ENCODE results near the gene HBS1L.

Gene HBS1L

DNA sequence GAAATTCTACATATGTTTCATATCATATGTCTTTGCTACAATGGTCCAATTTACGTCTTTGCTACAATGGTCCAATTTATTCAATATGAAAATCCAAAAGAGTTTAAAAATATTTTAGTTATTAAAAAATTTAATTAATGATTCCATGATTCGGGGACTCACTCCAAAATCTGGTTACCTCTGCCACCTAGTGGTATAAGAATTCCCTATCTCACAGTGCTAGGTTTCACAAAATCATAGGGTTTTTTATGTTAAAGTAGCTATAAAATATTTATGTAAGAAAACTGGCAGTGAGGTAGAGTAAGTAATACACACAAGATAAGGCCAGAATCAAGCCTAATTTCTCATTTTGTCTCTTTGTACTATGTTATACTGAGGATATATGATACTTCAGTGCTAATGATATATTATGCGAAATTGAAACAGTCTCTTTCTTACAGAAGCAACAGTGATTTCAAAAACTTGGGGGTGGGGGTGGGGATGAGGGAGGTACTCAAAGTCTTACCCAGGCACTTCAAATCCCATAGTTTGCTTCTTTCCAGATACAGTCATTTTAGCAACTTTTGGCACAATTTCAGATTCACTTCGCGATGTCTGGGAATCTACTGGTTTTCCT, 52.3 kb downstream of the HBS1L start:
- no peak for DNase-seq (ENCODE audit: low read depth in 2 of 3, low spot score in 2 of 3)

DNA sequence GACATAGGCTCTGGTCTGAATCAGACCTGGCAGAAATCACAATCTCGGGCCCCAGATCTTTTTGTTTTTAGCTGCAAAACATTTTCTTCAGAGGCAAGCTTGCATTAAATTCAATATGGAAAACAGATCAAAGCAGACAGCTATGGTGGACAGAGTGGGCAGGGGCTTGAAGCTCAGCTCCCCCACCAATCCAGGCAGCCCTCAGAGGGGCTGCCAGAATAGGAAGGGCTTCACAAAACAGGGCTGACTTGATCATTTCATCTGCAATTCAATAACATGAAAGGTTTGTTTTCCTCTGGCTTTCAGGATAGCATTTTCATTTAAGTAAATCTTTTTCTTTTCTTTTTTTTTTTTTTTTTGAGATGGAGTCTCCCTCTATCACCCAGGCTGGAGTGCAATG, 55.5 kb downstream of the HBS1L start:
- DNase-seq (ENCODE audit: low read depth in 2 of 3, low spot score in 2 of 3): no peak

DNA sequence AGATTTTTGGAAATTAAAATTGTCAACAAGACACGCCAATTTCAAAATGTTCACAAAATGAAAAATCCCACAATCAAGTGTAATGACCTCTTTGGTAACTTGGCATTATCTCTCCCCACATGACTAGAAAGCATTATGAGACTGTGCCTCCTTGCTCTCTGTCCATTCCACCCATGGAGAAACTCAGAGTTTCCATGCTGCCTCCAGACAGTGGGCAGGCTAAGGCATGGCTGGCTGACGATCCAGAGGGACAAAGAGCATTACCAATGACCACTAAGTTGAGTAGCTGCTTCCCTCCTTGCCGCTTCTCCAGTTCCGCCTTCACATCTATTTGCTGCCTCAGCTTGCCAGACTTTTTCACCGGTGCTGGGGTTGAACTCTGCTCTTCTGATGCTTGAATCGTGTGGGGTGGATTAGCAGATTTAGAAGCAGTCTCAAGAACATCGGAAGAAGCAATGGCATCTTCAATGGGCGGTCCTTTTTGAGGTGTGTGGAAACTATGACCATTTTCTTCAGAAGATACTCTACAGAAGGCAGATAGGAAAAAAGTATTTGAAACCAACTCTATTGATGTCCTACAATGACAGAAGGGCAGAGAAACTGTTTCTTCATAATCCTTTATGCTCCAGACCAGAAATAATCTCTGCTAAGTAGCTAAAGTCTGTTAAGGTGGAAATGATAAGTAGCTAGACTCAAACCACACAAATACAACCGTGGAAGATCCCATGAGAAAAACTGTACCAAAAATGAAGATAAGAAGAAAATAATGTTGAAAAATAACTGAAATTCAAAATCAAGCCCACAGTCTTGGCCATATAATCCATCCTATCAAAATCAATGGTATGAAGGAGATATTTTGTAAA, 57.3 kb downstream of the HBS1L start:
- DNase-seq (ENCODE audit: low read depth in 2 of 3, low spot score in 2 of 3): no peak

DNA sequence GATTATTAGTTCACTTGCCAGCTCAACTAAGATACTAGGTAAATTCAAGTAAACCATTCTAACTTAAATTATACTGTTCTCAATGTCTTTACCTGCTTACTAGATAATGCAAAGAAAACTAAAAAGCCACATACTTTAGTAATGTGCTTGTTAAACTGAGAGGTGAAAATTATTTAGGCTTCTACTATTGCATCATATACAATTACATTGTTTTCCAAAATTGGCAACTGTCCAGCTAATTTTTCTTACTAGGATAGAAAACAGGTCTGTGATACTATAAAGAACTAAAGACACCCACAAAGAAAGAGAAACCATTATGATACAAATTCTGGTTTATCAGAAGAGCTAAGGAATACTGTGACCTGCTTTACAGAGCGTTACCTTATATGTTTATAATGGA, 59.1 kb downstream of the HBS1L start:
- DNase-seq (ENCODE audit: low read depth in 2 of 3, low spot score in 2 of 3): no peak

DNA sequence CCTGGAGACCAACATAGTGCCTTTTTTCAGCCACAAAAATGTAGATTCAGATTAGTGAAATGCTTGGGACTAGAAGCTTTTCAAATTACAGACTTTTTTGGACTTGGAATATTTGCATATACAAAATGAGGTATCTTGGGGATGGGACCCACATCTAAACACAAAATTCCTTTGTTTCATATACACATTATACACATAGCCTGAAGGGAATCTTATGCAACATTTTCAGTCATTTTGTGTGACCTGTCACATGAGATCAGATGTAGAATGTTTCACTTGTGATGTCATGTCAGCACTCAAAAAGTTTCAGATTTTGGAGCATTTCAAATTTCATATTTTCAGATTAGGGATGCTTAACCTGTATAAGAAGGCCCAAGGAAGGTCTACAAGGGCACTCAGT, 60.2 kb downstream of the HBS1L start:
- no peak for DNase-seq (ENCODE audit: low read depth in 2 of 3, low spot score in 2 of 3)

DNA sequence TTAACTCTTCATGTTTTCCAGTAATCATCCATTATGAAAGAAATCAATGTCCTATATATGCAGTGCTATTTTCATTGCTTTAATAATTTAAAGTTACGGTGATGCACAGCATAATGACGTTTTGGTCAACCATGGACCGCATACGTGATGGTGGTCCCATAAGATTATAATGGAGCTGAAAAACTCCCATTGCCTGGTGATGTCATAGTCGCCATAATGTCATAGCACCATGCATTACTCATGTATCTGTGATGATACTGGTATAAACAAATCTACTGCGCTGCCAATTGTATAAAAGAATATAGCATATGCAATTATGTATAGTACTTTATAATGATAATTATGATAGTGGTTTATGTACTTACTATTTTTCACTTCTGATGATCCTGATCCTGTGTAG, 62.5 kb downstream of the HBS1L start:
- DNase-seq (ENCODE audit: low read depth in 2 of 3, low spot score in 2 of 3): no peak

DNA sequence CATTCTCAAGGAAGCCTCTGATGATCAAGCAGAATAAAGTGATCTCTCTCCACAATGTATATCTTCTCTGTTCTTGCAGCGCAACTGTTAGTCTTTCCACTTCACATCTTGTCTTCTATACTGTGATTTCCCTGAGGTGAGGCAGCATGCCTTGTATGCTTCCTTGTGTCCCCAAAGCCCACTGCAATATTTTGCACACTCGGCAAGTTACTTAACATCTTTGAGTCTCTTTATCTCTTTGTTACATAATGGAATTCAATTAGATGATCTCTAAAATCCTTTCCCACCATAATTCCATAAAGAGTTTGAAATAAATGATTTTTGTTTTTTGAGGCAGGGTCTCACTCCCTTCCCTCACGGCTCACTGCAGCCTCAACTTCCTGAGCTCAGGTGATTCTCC, 64.4 kb downstream of the HBS1L start:
- no peak for DNase-seq (ENCODE audit: low read depth in 2 of 3, low spot score in 2 of 3)

DNA sequence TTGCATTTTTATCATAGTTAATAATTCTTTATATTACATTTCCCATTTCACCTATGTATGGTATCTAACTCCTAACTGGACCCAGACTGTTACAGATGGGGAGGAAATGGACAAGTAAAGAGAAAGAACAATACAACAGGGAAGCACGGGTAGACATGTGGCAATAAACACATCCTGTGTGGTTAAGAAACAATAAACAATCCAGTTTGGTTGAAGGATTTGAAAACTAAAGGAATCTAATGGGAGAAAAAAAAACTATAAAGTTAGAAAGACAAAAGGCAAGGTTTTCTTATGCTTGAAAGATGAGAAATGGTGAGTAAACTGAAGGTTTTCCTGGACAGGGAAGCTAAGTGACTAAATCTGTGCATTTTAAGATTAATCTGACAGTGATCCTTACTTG, 69.8 kb downstream of the HBS1L start:
- no peak for DNase-seq (ENCODE audit: low read depth in 2 of 3, low spot score in 2 of 3)

DNA sequence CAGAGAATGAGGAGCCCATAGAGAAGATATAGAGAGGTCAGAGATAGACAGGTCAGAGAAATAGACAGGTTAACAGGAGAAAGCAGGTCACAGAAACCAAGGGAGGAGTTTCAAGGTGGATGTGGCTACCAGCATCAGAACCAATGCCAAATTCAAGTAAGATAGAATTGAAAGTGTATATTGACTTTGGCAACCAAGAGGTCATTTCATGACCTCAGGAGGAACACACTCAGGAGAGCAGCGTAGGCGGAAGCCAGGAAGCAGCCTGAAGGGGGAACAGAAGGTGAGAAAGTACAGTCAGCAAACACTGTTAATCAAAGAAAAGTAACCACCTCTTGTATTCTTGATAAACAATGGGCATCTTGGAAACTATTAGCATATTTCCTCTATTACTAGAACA, 70.8 kb downstream of the HBS1L start:
- no peak for DNase-seq (ENCODE audit: low read depth in 2 of 3, low spot score in 2 of 3)

DNA sequence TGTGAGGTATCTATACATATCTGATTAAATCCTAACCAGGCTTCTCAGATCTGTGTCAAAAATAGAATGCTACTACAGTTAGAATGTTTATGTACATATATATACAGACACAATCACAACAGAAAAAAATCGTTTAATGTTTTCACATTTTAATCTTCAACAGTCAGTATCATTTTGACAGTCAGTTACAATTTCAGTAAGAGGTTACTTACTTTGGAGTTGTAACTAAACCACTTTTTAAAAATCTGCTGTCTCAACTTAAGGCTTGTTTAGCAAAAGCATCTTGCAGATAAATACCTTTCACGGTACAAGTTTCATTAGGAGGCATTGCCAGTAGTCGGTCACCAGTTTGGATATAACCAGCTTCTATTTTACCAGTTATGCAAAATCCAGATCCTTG, 72.5 kb downstream of the HBS1L start:
- DNase-seq (ENCODE audit: low read depth in 2 of 3, low spot score in 2 of 3): no peak

DNA sequence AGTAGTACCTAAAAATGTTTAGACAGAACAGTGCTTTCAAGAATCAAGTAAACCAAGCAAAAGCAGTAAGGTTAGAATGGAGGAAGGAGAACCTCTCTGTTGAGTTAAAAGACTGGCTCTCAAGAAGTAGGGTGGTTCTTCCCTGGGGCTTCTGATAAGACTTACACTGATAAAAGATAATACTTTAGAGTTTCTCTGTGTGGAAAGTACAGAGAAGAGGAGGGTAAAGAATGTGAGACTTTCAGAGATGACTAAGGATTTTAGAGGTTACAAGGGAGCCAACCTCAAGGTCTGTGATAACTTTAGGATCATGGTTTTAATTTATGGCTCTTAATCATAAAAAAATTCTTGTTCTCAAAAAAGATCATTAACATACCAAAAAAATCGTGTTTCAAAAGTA, 73.8 kb downstream of the HBS1L start:
- no peak for DNase-seq (ENCODE audit: low read depth in 2 of 3, low spot score in 2 of 3)

DNA sequence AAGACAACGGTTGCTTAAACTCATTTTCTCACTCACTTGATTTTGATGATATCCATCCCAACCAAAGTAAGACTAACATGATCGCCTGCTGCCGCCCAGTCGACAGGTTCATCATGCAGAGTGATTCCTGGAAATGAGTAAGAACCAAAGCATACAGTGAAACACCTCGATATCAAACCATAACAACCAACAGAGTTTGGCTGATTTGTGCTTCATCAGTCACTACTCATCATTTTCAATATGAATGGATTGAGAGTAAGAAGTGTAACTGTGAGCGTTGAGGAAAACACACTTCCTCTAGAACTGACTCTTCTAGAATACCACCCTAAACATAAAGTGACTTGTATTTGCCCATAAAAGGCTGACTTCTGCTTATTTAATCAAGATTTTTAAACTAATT, 75.5 kb downstream of the HBS1L start:
- DNase-seq (ENCODE audit: low read depth in 2 of 3, low spot score in 2 of 3): no peak

DNA sequence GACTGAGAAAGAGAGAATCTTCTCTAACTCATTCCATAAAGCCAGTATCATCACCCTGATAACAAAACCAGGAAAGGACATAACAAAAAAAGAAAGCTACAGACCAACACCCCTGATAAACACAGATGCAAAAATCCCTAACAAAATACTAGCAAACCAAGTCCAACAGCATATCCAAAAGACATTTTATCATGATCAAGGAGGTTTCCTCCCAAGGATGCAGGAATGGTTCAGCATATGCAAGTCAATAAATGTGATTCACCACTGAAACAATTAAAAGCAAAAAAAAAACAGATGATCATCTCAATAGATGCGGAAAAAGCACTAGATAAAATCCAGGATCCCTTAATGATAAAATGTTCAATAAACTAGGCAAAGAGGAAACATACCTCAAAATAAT, 80.3 kb downstream of the HBS1L start:
- DNase-seq (ENCODE audit: low read depth in 2 of 3, low spot score in 2 of 3): no peak

DNA sequence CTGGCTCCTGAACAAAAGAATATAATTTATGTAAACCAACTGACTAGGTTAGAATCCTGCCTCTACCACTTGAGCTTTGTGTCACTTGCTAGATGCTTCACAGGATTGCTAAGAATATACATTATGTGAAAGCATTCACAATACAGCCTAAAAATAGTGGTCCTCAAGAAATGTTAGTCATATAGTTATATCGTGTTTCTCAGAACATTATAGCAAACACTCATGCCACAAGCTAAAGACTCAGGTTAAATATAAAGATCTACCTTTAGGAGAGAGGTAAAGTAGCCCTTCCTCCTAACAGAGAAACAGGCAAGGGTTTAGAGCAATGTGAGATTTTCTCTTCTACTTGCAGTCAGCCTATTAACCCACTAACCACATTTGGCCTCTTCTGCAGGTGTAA, 86.9 kb downstream of the HBS1L start:
- DNase-seq (ENCODE audit: low read depth in 2 of 3, low spot score in 2 of 3): no peak

DNA sequence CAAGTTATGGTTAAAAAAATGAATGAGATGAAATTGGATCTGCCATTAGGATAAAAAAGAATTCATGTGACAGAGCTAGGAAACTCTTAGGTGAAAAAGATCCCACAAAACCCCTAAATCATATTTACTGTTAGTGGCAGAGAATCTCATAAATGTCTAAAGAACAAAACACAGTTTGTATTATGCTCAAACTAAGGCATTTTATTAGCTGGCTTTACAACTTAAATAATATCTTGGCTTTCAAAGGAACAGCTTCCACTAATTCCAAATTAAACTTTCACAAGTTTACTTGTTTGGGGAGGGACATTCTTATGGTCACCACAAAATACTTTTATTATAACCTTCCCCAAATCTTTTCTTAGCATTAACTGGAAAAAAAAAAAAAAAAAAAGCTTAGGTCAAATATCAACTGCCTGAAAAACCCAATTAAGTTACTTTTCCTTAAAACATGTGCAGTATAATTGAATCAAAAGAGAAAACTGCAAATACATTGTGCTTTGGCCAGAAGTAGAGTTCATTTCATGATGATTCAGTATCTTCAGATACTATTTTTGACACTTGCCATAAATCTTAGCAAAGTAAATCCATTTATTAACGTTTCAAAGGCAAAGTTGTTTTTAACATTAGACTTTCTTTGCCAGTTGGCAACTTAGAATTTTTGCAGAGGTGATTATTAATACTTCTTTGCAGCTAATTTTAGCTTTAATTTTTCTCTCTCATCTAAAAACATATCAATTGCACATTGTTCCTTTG, 90.0 kb downstream of the HBS1L start:
- DNase-seq (ENCODE audit: low read depth in 2 of 3, low spot score in 2 of 3): no peak

DNA sequence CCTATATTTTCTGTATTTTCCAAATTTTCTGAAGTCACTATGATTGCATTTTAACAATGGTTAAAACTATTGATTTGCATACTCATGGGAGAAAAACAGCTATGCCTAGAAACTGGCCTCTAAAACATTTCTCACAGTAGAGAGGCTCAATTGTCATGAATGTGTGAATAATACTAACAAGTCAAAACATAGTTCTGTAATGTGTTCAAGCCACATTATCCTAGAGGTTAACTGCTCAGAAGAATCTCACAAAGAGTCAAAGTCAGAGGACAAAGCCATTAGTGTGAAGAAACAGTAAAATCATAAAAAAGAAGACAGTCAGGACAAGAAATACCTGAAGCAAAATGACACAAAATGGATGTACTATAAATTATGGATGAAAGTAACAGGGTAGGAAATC, 92.2 kb downstream of the HBS1L start:
- DNase-seq (ENCODE audit: low read depth in 2 of 3, low spot score in 2 of 3): no peak

DNA sequence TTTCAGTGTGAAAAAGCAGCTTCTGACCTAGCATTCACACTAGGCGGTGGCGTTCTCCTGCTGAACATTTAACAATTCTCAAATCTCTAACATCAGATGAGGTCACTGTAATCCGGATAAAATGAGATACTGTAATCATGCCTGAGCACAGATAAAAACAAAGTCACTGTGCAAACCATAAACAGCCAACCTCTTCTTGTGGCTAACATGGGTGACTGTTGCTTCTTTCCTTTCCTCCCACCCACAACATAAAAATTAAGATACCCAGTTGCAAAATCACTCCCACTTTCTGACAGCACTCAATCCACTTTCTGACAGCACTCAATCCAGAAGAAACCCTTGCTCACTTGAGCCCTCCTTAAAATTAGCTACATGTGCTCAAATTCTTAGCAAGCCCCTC, 93.3 kb downstream of the HBS1L start:
- DNase-seq (ENCODE audit: low read depth in 2 of 3, low spot score in 2 of 3): no peak

DNA sequence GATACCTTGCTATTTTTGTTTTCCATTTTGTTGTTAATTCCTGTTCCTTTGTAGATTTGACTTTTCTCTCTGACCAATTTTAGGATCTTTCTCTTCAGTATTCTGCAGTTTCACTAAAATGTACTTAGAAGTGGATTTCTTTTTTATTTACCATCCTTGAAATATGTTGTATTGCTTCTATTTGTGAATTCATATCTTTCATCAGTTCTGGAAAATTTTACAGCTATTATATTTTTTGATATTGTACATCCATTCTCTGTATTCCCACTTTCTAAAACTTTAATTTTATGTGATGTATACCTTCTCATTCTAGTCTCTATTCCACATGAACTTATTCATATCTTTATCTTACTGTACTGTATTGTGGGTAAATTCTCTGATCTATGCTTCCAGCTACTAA, 95.0 kb downstream of the HBS1L start:
- no peak for DNase-seq (ENCODE audit: low read depth in 2 of 3, low spot score in 2 of 3)

DNA sequence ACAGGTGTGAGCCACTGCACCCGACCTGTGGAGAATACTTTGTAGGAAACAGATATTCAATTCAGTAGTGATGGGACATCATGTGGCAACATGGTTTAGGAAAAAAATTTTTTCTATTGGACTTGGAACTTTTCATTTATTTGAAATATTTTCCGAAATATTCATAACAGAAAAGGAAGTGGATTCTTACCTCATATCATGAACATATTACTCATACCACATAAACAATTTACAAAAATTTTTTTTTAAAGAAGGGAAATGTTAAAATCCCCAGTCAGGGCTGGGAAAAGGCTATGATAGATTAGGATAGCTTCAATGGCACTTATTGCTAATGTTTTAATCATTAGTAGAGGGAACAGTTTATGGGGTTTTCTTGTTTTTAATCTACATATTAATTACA, 97.9 kb downstream of the HBS1L start:
- no peak for DNase-seq (ENCODE audit: low read depth in 2 of 3, low spot score in 2 of 3)

DNA sequence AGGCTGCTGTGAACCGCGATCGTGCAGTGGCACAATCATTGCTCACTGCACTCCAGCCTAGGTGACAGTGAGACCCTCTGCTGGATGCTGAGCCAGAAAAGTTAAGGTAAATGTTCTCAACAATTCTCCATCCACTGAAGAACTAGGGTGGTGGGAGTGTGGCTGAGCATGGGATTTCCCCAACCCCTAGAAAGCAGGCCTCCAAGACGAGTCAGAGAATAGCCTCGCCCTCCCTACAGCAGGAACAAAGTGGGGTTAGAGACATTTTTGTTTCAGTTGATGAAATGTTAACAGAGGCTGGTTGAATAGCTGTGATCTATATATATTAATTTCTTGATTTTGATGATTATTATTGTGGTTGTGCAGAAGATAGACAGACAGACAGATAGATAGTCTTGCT, 98.6 kb downstream of the HBS1L start:
- DNase-seq (ENCODE audit: low read depth in 2 of 3, low spot score in 2 of 3): no peak

DNA sequence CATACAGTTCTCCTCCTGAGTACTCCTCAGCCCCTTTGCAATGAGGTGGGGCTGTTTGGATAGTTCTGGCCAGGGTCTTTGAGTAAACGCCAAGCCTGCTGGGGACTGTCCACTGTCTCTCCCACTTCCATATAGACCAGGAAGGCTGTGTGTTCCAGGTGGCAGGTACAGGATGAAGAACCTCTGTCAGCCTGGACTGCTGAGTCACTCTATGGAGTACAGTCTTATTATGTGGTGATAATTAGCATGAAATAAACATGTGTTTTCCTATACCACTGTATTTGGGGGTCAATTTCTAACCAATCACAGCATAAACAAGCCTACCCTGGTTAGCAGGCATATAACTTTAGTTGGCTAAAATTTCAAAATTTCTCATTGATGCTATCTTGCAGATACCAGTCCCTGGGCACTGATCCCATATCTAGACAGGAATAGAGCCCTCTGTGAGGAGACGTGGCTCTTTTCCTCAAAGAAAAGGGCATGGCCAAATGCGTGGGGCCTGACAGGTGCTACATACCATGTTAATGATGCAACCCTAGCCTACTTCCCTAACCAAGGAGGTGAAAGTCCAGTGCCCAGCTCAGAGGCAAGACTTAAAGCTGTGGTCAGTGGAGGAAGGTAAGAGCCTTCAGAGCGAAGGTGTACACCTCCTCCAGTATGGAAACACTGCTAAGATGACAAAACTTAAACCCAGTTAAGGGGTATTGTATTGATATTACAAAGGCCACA, 100.2 kb downstream of the HBS1L start:
- no peak for DNase-seq (ENCODE audit: low read depth in 2 of 3, low spot score in 2 of 3)
